GM21825 (cell line): Measurements from ENCODE around the gene CRTAP.
"Not testable (repeated sequence)": the region's sequence is repeated elsewhere in the genome, so short reads cannot be mapped to it uniquely, and the experiment has no call there.

Experiments
- ATAC-seq: cut with Tn5 transposase; IDR thresholded peaks from one replicate; pipeline ENCODE4 v1.9.1; 2021; ENCODE audit warnings: mild to moderate bottlenecking, moderate library complexity; ENCODE audit not compliant: unreplicated experiment

The CRTAP gene

GRCh38 chr3:33173103-33173502 is 59.3 kb downstream of the CRTAP start:
- no peak for ATAC-seq

GRCh38 chr3:33173672-33174071 is 59.9 kb downstream of the CRTAP start:
- no peak for ATAC-seq

- no peak for ATAC-seq
These were observed 60.3 kb downstream of the CRTAP start for GRCh38 chr3:33174095-33174494.

- ATAC-seq, result no peak
These were observed 61.0 kb downstream of the CRTAP start for GRCh38 chr3:33174711-33175414.

- ATAC-seq, result no peak
These were observed 65.3 kb downstream of the CRTAP start for GRCh38 chr3:33179132-33179531.

GRCh38 chr3:33181229-33181628 is 67.4 kb downstream of the CRTAP start:
- no peak for ATAC-seq

GRCh38 chr3:33181641-33182040 is 67.8 kb downstream of the CRTAP start:
- not testable (repeated sequence) for ATAC-seq

GRCh38 chr3:33184863-33185262 is 71.0 kb downstream of the CRTAP start:
- ATAC-seq, result no peak

- ATAC-seq, result no peak
These were observed 72.9 kb downstream of the CRTAP start for GRCh38 chr3:33186524-33187367.

- no peak for ATAC-seq
These were observed 73.5 kb downstream of the CRTAP start for GRCh38 chr3:33187368-33187634.

GRCh38 chr3:33194303-33194702 is 80.5 kb downstream of the CRTAP start:
- ATAC-seq, result no peak

GRCh38 chr3:33196538-33196937 is 82.7 kb downstream of the CRTAP start:
- ATAC-seq, result no peak
